GM12872 (cell line): ENCODE data around the gene PLCD1.

Experiments used
- TF ChIP-seq, protein P1 (sequence below): IDR thresholded peaks from 3 replicates; pipeline ENCODE4 v1.5.1; 2011; ENCODE audit warnings: low read depth, mild to moderate bottlenecking, low read length, moderate library complexity; ENCODE audit not compliant: insufficient read depth

Gene PLCD1

DNA sequence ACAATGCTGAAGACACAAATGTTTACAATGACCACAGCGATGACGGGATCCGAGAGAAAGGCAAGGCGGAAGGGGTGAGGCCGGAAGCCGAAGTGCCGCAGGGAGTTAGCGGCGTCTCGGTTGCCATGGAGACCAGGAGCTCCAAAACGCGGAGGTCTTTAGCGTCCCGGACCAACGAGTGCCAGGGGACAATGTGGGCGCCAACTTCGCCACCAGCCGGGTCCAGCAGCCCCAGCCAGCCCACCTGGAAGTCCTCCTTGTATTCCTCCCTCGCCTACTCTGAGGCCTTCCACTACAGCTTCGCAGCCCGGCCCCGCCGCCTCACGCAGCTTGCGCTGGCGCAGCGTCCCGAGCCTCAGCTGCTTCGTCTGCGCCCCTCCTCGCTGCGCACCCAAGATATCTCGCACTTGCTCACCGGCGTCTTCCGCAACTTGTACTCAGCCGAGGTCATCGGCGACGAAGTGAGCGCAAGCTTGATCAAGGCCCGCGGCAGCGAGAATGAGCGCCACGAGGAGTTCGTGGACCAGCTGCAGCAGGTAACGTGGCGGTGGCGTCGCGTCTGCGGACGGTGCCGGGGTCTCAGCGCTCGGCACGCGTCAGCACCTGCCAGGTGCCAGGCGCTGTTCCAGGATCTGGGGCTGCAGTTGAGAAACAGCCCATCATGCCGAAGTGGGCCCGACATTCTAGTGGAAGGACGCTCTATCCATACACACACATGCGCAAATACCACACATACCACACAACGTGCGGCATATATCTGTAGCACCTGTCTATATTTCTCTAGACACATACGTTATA is 9.9 kb upstream of the PLCD1 start, which contains the start of gene DLEC1:
Gene DLEC1 (plus strand): TSS at position 108 of the 798 bp plus-strand sequence. CDS start 18 bp downstream, at position 126.
- TF ChIP-seq, protein P1, sequence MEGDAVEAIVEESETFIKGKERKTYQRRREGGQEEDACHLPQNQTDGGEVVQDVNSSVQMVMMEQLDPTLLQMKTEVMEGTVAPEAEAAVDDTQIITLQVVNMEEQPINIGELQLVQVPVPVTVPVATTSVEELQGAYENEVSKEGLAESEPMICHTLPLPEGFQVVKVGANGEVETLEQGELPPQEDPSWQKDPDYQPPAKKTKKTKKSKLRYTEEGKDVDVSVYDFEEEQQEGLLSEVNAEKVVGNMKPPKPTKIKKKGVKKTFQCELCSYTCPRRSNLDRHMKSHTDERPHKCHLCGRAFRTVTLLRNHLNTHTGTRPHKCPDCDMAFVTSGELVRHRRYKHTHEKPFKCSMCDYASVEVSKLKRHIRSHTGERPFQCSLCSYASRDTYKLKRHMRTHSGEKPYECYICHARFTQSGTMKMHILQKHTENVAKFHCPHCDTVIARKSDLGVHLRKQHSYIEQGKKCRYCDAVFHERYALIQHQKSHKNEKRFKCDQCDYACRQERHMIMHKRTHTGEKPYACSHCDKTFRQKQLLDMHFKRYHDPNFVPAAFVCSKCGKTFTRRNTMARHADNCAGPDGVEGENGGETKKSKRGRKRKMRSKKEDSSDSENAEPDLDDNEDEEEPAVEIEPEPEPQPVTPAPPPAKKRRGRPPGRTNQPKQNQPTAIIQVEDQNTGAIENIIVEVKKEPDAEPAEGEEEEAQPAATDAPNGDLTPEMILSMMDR, result no peak

DNA sequence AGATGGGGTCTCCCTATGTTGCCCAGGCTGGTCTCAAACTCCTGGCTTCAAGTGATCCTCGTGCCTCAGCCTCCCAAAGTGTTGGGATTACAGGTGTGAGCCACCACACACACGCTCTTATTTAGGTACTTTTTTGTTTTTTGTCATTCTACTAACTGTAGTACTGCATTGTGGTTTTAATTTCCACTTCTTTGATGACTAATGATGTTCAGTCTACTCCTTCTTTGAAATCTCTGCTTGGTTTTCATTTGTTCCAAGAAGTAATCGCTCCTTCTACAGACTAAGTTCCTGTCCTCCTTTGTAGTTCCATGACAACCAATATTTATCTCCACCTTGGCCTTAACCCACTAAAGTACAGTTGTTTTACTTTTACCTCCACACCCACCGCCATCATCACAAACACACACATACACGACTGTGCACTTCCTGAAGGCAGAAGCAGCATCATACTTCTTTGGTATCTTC is 9.0 kb upstream of the PLCD1 start:
- TF ChIP-seq, protein P1, result no peak

DNA sequence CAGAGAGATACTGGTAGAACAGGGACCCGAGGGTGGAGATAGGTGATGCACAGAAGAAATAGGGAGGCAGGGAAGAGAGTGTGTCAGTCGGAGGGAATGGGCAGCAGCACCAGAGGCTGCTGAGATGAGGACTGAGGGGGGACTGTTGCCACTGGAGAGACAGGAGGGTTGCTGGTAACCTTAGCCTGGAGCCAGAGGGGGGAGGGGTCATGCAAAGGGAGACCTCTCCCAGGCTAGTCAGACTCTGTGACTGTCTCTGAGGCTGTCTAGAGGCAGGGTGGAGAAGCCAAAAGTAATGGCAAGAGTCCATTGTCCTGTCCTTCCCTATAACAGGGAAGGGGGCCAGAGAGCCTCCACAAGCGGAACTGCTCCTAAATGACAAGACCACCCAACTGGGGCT is 7.5 kb upstream of the PLCD1 start:
- TF ChIP-seq, protein P1, result no peak

DNA sequence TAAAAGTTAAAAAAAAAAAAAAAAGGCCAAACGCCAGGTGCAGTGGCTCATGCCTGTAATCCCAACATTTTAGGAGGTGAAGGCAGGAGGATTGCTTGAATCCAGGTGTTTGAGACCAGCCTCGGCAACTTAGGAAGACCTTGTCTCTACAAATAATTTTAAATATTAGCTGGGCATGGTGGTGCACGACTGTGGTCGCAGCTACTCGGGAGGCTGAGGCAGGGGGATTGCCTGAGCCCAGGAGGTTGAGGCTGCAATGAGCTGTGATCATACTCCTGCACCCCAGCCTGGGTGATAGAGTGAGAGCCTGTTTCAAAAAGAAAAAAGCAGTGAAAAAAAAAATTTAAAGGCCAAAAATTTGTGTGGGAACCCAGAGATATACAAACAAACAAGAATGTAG is 6.8 kb upstream of the PLCD1 start:
- TF ChIP-seq, protein P1, result no peak

DNA sequence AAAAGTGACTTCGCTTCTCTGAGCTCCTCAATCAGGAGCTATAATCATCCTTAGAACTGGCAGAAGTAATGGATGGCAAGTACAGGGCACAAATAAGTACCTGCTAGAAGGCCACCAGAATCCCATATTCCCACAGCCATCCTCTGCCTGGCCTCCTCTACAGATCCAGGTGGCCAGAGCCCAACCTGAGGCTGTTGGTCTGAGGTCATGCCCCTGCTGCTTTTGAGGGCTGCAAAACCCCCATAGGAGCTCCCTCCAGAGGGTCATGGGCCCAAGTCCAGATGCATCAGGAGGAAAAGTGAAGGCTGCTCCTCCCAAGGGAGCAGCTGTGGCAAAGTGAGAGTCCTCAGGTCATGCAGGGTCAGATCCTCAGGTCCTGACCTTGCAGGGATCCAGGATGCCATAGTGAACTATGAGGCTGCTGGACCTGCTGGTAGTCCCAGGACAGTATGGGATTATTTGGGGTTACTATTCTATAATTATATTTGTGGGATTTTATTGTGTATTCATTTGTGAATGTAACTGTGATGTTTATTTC is 3.0 kb upstream of the PLCD1 start:
- TF ChIP-seq, protein P1, result no peak

DNA sequence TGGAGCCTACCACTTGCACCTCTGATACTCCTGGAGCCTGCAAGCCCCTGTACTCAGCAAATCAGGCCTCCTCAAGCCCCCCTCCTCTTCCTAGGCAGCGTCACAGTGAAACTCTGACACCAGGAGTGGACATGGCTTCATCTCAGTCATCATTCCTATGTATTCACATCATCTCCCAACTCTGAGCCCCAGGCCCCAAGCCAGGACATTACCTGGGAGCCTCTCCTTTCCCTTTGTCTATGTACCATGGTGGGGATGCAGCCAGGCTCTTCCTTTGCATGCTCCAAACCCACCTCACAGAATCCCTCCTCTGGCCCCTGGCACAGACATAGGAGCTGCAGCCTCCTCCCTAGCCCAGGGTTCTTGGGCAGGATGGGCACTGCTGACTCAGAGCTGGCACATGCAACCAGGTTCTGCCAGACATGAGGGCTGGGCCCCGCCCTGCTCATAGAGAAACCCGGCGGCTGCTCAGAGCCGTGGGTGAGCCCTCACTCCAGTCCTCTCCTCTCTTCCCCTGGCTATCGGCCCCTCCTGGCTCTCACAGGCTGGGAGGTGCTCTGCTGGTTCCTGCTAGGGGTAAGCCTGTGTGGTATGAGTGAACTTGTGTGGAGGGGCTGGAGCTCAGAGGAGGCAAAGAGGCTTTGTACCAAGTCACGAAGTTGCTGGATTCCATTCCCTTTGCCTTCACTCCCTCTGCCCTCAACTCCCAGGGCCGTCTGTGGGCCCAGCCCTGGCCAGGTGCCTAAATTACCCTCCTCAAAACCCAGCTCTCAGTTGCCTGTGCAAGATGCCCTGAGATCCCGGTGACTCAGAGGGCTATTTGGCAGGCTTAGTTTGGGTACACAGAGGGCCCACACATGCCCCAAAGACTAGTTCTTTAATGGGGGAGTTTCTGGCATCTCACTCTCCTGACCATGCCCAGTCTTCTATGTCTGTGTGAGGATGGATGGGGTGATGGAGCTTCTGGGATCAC is 1.9 kb upstream of the PLCD1 start:
- TF ChIP-seq, protein P1, result no peak
